ENCODE data around the gene SHCBP1.
"Not testable (repeated sequence)": the region's sequence is repeated elsewhere in the genome, so short reads cannot be mapped to it uniquely, and the experiment has no call there.

SHCBP1 gene

GRCh38 chr16:46558018-46558417 is 63.2 kb downstream of the SHCBP1 start:
- H3K9me2 ChIP-seq (replicated peaks; ENCODE audit: insufficient read depth, low read length) = no peaks in the 10 kb centered on the region
- H4K20me1 ChIP-seq (ENCODE audit: low read depth, low read length) = no peaks in the 10 kb centered on the region
- H3K4me2 ChIP-seq (ENCODE audit: low read depth, low read length, poor library complexity, severe bottlenecking) = no peak overlapping the region
- no peaks in the 10 kb centered on the region for H3K36me3 ChIP-seq (ENCODE audit: low read length)
- no peaks in the 10 kb centered on the region for H3F3A ChIP-seq (ENCODE audit: insufficient read depth)
- H2AFZ ChIP-seq (ENCODE audit: low read depth, low read length, severe bottlenecking) = no peak overlapping the region
- H3K4me3 ChIP-seq (ENCODE audit: insufficient read depth, low read length, poor library complexity, severe bottlenecking) = no peak overlapping the region
- no peaks in the 10 kb centered on the region for H3K9me3 ChIP-seq (ENCODE audit: insufficient read depth, low read length)
- no peak overlapping the region for H3K27ac ChIP-seq (ENCODE audit: low read depth, low read length)
- no peaks in the 10 kb centered on the region for H3K27me3 ChIP-seq (ENCODE audit: low read length)
- no peak overlapping the region for H3K9ac ChIP-seq (ENCODE audit: low read length)
- H3K79me2 ChIP-seq (ENCODE audit: insufficient read depth, low read length) = no peaks in the 10 kb centered on the region
- no peak for TF ChIP-seq EZH2phosphoT487 (conservative IDR thresholded peaks at IDR 0.05; ENCODE audit: low read length)

GRCh38 chr16:46555951-46556350 is 65.2 kb downstream of the SHCBP1 start:
- no peak overlapping the region for H3K9ac ChIP-seq (ENCODE audit: low read length)
- TF ChIP-seq CTCF (IDR thresholded peaks at IDR 0.05; ENCODE audit: insufficient read depth, low read length, poor library complexity, severe bottlenecking) (no peak), EZH2phosphoT487 (conservative IDR thresholded peaks at IDR 0.05; ENCODE audit: low read length) (no peak)
- no peaks in the 10 kb centered on the region for H3K27me3 ChIP-seq (ENCODE audit: low read length)
- no peak overlapping the region for H3K27ac ChIP-seq (ENCODE audit: low read depth, low read length)
- H2AFZ ChIP-seq (ENCODE audit: low read depth, low read length, severe bottlenecking) = no peak overlapping the region
- H3K4me3 ChIP-seq (ENCODE audit: insufficient read depth, low read length, poor library complexity, severe bottlenecking) = no peak overlapping the region
- no peaks in the 10 kb centered on the region for H3K79me2 ChIP-seq (ENCODE audit: insufficient read depth, low read length)
- no peak overlapping the region for H3K4me2 ChIP-seq (ENCODE audit: low read depth, low read length, poor library complexity, severe bottlenecking)
- H3K36me3 ChIP-seq (ENCODE audit: low read length) = no peaks in the 10 kb centered on the region
- no peaks in the 10 kb centered on the region for H3K9me2 ChIP-seq (replicated peaks; ENCODE audit: insufficient read depth, low read length)
- H3K9me3 ChIP-seq (ENCODE audit: insufficient read depth, low read length) = no peaks in the 10 kb centered on the region
- H4K20me1 ChIP-seq (ENCODE audit: low read depth, low read length) = no peaks in the 10 kb centered on the region
- H3F3A ChIP-seq (ENCODE audit: insufficient read depth) = no peaks in the 10 kb centered on the region

GRCh38 chr16:46554435-46554834 is 66.7 kb downstream of the SHCBP1 start:
- H3K79me2 ChIP-seq (ENCODE audit: insufficient read depth, low read length); H3K27ac ChIP-seq (ENCODE audit: low read depth, low read length); H3K9me2 ChIP-seq (replicated peaks; ENCODE audit: insufficient read depth, low read length); H3K4me3 ChIP-seq (ENCODE audit: insufficient read depth, low read length, poor library complexity, severe bottlenecking); H3K27me3 ChIP-seq (ENCODE audit: low read length); H3F3A ChIP-seq (ENCODE audit: insufficient read depth); H4K20me1 ChIP-seq (ENCODE audit: low read depth, low read length); H3K36me3 ChIP-seq (ENCODE audit: low read length); H3K9me3 ChIP-seq (ENCODE audit: insufficient read depth, low read length); H3K9ac ChIP-seq (ENCODE audit: low read length): not testable (repeated sequence)
- Histone ChIP-seq H2AFZ (ENCODE audit: low read depth, low read length, severe bottlenecking) (peak overlapping the region; percentile 66), H3K4me2 (ENCODE audit: low read depth, low read length, poor library complexity, severe bottlenecking) (peak overlapping the region; percentile 29)
- peak; percentile 85 for TF ChIP-seq CTCF (IDR thresholded peaks at IDR 0.05; ENCODE audit: insufficient read depth, low read length, poor library complexity, severe bottlenecking)

- Histone ChIP-seq H4K20me1 (ENCODE audit: low read depth, low read length) (no peaks in the 10 kb centered on the region), H3K36me3 (ENCODE audit: low read length) (no peaks in the 10 kb centered on the region), H3K27me3 (ENCODE audit: low read length) (no peaks in the 10 kb centered on the region), H3F3A (ENCODE audit: insufficient read depth) (no peaks in the 10 kb centered on the region), H3K4me3 (ENCODE audit: insufficient read depth, low read length, poor library complexity, severe bottlenecking) (no peak overlapping the region), H3K4me2 (ENCODE audit: low read depth, low read length, poor library complexity, severe bottlenecking) (no peak overlapping the region), H3K9me3 (ENCODE audit: insufficient read depth, low read length) (no peaks in the 10 kb centered on the region), H3K27ac (ENCODE audit: low read depth, low read length) (no peak overlapping the region), H3K79me2 (ENCODE audit: insufficient read depth, low read length) (no peaks in the 10 kb centered on the region), H3K9ac (ENCODE audit: low read length) (no peak overlapping the region), H2AFZ (ENCODE audit: low read depth, low read length, severe bottlenecking) (no peak overlapping the region), H3K9me2 (replicated peaks; ENCODE audit: insufficient read depth, low read length) (no peaks in the 10 kb centered on the region)
- TF ChIP-seq CTCF (IDR thresholded peaks at IDR 0.05; ENCODE audit: insufficient read depth, low read length, poor library complexity, severe bottlenecking) (no peak), EZH2phosphoT487 (conservative IDR thresholded peaks at IDR 0.05; ENCODE audit: low read length) (no peak)
These were observed 71.7 kb downstream of the SHCBP1 start for GRCh38 chr16:46549477-46549876.
